ENCODE measurements around the gene PCNA.

PCNA gene

DNA sequence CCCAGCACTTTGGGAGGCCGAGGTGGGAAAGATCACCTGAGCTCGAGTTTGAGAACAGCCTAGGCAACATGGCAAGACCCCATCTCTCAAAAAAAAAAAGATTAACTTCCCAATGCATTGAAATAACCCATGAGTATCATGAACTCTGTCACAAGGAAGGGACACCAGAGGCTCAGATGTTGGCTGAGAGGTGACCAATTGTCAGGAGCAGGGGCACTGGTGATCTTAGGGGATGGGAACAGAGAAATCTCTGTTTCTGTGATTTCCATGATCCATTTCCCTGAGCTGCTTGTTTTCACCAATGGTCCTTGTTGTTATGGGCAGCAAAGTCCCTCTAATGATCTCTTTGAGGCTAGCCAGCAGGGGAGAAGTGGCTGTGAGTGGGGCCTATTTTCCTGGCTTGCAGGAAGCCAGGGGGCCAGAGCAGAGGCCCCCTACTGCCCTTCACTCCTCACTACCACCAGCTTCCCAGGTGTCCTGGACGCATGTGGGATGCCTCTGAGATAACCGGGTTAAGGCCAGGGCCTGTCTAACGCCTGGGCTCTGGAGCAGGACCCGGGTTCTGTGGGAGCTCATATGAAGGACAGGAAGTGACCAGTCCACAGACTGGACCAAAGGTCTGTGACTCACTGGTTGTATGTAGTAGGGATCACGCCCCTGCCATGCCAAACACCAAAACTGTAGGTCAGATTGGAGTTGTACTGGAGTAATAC lies 54.4 kb downstream of the PCNA start:
- no peak for DNase-seq (ENCODE audit: low spot score)

All from HuH-7 (cell line).